GM21786 (cell line): ENCODE measurements around the gene BCL11B.
"Not testable (repeated sequence)": the region's sequence is repeated elsewhere in the genome, so short reads cannot be mapped to it uniquely, and the experiment has no call there.

Source experiments
- ATAC-seq: cut with Tn5 transposase; IDR thresholded peaks from one replicate; pipeline ENCODE4 v1.9.1; 2021; ENCODE audit not compliant: unreplicated experiment

The BCL11B gene

DNA sequence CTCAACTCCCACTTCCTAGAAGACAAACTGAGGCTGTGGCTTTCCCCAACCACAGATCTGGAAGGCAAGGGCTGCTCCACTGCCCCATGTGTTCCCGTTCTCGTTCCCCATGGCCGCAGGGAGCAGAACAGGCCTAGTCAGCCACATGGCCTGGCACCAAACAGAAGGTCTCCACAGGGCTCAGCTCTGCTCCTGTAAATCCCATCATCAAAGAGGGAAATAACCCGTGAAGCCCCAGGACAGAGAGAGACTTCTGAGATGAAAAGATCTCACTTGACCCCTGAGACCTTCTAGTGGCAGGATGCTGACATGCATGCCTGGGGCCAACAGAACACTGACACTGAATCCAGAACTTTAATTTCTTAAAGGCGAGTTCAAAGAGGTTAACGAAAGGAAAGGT lies 68.9 kb downstream of the BCL11B start:
- no peak for ATAC-seq

DNA sequence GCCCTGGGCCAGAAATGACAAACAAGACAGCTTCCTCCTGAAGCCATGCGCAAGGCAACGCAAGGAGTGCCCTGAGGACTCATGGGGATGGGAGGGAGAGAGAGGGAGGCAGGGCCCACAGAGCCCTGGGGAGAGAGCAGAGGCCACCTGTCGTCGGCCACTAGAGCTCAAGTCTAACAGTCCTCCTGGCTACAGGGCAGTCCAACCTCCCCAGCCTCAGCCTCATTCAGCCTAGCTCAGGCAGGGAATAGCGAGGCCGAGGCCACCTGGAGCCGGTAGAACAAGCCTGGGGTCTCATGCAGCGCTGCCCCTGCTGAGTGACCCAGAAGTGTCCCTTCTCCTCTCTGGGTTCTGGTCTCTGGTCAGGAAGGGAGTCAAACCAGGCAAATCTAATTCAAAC lies 69.5 kb downstream of the BCL11B start:
- ATAC-seq: no peak

DNA sequence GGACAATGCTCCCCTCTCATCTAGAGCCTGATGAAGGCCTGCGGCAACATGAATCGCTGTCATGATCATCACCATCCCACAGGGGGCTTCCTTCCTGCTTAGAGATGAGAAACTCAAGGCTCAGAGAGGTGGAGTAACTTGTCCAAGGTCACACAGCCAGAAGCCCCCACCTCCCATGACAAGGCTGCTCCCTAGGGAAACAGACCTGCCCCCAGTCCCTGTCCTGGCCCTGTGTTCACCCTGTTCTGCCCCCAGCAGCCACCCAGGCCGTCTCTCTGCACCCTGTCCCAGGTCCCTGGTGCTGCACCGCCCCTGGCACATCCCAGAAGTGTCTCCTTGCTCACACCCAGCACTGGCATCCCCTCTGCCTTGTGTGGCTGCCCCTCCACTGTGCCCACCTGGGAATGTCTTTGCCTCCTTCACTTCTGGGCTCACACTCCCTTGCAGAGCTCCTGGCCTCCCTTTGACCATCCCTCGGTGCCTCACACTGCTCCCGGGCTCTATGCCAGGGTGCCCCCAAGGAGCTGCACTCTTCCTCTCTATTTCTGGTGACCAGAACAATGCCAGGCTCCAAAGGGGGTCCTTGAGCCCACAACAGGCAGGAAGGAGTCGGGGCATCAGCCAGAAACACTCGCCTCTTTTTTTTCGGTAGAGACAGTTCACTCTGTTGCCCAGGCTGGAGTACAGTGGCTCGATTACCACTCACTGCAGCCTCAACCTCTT lies 70.5 kb downstream of the BCL11B start:
- no peak for ATAC-seq

DNA sequence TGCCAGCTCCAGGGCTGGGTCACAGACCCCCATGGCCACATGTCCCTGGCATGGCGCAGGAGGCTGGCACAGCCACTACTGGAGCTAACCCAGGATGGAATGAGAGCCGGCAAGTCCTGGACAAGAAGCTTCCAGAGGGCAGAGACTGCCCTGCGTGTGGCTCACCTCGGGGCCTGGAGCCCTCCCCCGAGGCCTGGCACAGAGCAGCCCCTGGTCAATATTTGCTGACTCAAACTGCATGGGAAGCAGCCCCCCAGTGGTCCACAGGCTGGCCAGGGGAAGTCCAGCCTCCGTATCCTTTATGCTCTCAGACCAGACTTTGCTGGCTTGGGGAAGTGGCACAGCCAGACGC lies 71.4 kb downstream of the BCL11B start:
- no peak for ATAC-seq

DNA sequence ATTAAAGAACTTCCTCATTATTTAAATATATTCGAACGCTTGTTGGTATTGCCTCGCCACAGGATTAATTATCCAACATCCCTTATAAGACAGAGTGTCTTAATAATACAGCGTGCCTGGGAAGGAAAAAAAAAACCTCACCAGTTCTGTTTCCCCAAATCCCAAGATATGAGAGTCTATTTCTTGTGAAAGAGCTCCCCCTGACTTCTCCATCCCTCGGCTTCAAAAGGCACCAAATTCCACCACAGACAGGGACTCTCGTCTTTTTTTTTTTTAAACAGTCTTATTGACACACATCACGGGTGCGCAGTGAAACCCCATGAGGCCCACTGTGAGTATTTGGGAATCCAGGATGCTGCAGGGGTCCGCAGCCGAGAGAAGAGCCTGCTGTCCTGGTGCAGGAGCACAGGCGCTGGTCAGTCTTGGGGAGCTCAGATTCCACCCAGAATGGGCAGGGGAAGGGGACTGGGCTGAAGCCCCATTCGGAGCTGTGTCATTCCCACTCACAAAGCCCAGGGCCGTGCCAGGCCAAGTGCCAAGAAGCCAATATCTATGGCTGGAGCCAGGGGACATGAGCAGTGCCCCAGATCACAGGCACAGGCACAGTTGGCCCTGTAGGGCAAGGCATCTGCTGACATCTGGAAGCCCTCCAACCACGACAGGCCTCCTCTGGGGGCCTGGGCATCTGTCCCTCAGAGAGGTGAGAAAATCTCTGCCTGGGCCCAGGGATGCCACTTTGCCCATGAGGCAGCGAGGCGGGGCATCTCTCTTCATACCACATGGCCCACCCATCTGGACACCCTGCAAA lies 71.9 kb downstream of the BCL11B start:
- no peak for ATAC-seq

DNA sequence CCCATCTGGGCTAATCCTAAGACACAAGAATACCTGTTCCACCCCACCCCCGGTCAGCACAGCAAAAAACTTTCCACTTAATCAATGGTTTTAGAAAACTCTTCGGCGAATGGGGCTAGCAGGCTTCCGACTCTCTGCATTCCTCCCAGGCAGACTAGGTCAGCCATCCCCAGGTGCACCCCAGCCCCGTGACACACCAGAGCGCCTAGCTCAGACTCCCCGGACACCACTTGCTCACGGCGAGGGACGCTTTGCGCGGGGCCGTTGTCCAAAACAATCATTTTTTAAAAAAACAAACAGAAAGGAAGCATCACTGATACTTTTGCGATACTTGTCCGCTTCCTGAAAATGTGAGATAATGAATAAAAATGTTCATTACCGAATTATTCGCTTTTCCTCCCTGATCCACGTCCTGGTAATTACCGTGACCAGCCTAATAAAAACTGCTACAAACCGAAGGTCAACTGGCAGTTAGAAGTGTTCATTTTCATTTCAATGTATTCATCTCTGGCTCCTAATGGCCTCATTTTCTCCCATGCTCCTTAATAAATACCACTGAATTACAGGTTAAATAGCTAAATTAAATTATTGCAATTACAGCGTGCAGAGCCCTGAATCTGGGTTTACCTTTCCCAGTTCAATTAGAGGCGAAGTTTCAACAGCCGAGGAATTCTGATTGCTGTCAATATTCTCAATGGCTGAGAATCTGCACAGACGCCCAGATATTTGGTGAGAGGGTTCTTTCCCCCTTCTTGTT lies 73.1 kb downstream of the BCL11B start:
- no peak for ATAC-seq

DNA sequence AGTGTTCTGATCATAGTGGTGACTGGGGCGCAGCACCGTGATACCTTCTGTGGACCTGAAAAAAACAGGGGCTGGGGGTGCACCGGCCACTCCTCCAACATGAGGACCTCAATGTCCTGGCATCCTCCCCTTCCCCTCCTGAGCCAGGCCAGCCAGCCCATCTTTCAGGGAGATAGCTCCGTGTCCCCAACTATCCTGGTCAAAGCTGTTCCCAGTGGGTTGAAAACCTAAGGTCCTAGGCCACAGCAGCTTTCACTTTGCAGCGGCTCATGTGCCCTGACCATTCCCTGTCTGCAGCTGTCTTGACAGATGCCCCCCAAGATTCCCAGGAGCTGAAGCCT lies 75.7 kb downstream of the BCL11B start:
- no peak for ATAC-seq

DNA sequence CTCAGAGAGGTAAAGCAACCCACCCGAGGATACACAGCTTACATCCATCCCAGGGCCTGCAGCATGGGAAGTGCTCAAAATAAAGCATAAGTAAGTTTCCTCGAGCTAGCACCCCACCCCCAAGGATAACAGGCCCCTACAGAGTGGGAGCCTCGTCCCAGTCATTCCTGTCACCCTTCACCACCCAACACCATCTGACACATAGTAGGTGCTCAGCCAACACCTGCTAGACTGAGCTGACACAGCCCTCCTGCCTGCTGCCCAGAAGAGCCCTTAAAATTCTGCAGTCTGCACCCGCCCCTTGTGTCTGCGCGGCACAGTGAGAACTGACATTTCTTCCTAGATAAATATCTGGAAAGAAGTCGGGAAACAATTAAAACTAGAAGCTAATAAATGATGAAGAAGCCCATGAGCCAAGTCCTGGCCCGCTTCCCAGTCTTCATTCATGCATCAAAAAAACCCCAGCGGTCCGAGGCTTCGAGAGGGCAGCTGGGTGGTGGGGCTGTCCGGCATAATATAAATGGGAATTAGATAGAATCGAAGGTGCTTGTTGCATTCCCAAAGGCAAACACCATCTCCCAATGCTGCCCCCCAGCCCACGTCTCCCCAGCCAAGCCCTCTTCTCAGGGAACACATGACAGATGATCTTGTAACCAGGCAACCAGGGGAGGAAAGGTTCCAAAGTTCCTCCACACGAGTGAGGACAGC lies 76.2 kb downstream of the BCL11B start:
- ATAC-seq: no peak

DNA sequence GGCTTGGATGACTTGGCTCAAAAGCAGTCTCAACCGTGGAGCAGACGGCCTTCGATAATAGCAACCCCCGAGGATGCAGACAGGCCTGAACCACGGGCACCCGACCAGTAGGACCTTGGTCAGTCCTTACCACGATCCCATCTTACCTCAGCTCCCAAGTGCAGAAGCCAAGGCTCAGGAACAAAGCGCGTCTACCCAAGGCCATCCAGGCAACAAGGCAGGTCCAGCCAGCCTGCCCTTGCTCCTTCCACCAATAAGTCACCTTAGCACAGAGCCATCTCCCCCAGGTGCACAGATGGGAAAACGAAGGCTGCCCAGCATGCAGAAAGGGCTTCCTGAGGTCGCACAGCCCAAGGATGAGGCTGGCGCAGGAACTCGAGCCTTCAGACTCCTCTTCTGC lies 77.3 kb downstream of the BCL11B start:
- ATAC-seq: no peak

DNA sequence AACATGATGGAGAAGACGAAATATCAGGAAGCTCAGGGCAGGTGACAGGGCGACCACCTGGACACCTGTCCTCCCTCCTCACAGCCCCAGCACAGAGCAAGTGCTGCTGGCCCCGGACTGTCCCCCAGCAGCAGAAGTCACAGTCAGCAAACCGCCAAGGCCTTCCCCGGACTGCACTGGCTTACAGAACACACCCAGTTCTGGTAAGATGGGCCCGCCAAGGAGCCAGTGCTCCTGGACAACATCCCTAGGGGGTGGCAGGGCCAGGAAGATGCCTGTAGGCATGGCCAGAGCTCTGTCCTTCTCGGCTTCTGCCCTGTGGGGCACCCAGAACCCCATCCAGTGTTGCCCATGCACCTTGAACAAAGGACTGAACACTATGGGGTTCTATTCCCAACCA lies 77.9 kb downstream of the BCL11B start:
- no peak for ATAC-seq

DNA sequence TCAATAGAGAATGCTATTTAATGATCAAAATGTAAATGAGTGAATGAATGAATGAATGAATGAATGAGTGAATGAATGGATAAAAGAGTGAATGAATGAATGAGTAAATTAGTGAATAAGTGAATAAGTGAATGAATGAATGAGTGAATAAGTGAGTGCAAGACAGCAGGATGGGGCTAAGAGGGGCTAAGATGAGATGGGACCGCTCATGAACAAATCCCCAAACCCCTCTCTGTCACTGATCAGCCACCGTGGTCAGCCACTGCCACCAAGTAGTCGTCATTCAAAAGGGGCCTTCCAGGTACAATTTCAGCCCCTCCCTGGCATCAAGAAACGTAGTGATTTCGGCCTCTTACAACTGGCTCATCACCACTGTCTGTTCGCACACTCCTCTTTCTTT lies 79.2 kb downstream of the BCL11B start:
- ATAC-seq: no peak

DNA sequence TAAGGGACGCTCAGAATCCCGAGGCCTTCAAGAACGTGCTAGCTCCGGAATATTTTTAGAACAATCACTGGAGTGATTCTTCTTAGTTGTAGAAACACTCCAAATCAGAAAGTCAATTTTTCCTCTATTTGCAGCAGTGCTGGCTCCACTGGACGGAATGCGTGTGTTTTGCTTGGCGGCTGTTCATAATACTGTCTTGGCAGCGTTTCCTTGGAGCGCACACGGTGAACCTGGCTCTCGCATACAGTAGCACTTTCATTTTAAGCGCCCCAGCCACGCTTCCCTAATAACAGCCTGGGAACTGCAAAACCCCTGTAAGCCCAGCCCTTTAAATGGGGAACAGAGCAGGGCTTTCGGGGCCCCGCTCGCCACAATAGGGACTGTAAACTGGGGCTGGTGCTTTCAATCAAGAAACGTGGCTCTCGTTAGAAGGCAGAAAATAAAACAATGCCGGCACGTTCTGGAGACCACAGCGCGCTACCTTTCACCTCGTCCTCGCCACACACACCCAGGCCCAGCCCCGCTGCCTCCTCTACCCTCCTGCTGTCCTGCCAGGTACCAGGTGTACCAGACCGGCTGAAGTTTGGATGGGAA lies 79.9 kb downstream of the BCL11B start:
- ATAC-seq: no peak

DNA sequence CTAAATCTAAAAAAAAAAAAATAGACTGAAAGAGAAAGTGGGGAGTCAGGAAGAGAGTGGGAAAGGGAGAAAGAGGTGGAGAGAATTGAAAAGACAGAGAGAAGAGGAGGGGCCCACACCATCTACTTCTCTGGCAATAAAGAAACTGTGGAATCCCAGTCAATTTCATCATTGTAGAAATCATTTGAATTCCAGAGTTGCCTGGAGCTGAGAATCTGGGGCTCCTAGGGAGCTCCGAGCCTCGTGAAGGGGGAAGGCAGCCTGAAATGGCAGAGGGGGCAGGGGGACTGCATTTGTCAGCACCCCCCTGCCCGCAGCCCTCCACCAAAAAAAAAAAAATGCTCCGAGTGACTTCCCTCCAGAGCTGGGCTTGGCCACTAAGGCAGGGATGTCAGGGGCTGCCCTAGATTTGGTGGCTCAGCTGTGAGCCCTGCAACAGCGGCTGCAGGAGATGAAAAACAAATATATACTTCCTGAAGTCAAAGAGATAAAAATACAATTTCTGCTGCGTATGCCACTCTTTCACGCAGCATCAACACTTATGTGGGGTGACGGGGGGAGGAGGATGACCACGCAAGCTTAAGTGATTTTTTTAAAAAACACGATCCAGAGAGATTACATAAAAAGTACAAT lies 80.5 kb downstream of the BCL11B start:
- ATAC-seq: no peak

DNA sequence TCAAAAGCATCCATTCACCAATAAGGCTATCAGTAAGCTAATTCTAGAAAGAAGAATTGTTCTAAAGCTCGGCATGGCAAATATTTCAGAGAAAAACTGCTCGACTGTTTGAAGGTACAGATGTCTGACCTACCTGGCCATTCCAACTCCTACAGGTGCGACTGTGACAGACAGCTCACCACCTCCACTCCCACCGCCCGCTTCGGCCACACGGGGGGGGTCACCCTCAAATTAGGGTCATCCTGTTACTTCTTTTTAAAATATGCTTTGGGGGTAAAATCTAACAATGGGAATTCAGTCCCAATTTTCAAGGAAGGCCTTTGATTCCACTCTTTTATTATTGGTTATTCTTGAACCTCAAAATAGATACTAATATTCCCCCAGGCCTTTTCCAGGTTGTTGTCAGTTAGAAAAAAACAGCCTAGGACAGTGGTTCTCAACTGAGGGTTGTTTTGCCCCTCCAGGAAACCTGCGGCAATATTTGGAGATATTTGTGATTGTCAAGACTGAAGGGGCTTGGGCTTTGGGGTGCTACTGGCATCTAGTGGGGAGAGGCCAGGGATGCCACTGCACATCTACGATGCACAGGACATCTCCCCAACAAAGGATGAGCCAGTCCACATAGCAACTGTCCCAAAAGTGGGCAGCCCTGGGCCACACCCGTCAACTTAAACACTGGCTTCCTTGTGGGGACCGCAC lies 81.2 kb downstream of the BCL11B start:
- ATAC-seq: no peak

DNA sequence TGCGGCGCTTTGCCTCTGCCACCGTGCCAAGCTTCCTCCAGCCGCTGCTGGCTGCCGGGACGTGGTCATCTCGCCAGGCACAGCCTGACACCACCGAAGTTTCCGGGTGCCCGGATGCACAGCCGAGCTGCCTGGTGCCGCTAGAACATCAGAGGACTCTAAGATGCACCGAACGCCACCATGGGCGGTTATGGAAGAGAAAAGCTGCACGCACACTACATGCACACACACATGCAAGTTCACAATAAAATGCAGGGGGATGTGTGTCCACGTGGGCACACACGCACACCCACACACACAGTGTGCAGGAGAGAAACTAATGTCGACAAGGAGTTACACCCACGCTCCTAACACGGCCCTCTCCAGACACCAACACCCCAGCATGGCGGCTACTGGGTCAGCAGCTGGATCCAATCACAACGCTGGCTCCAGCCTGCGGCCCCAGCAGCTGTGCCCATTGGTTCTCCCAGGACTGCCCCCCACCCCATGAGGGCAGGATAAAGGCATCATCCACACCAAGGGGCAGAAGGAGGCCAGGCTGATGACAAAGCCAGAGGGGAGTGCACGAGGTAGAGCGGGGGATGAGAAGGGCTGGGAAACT lies 82.7 kb downstream of the BCL11B start:
- ATAC-seq: no peak

DNA sequence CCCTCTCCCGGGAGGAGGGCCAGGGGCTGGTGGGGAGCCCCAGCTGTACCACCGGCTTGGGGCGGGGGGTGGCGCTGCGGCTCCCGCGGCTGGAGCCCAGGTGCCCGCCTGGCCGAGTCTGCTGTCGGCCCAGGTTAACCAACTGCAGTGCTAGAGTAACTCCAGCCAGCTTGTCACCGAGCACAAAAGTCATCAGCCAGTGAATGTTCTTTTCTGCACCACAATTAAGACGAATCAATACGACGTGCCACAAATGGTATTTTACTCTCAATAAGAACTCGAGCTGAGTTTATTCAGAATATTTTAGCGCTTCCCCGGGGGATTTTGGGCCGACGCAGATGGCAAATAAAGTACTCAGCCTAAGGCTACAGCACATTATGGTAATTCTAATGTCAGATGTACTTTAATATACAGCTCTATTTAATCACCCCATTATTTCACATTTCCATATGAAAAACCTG lies 83.2 kb downstream of the BCL11B start:
- no peak for ATAC-seq

DNA sequence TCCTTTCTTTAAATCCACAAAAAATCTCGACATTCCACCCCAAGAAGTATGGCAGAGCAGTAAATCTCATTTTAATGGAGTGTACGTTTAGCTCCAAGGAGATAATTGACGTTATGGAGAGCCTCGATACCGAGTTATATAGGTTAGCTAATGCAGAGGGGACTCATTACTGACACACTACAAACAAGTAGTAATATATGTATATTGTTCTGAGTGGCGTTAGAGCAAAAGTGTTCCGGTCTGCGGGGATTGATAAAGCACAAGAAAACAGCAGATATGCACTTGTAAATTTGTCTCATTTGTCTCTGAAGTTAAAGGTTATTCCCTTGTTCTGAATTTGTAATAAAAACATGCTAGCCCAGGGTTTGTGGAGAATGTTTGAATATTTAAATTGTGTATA lies 84.1 kb downstream of the BCL11B start:
- ATAC-seq: no peak

DNA sequence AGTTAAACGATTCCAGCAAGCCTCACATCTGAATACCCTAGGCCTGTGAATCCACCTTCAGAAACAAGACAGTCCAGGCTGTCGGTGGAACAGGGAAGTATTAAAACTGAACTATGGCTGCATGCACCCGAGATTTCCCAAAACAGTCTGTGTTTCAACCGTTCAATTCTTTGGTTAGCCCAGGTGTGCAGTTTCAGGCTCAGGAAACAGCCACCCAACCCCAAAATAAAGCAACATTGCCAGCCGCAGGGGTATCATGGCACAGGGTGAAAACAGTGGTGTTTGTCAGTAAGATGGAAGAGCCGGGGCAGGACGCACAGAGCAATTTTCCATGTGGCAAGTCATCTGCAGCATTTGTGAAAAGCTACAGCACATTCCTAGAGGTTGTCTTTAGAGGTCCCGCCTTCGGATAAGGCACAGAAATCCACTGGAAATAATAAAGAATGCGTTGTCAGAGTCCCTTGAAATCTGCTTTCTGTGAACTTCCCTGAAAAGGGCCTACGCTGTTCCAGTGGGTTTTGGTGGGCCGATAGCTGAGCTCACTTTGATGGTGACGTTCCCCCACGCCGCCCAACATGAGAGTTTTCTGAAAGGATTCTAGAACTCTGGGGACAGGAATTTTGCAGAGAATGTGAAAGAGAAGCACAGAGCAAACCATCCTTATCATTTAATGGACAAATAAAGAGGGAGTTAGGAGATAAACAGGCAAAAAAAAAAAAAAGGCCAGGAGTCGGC lies 84.9 kb downstream of the BCL11B start:
- no peak for ATAC-seq

DNA sequence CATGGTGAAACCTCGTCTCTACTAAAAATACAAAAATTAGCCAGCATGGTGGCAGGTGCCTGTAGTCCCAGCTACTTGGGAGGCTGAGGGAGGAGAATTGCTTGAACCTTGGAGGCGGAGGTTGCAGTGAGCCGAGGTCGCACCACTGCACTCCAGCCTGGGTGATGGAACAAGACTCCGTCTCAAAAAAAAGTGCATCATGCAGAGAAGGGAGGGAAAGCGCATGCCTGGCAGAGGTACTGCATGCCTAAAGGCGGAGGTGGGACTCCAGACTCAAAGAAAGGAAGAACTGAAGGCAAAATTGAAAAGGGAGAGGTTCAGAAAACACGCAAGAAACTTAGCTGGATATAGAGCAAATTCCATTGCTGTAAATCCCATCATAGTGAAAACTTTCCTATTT lies 85.7 kb downstream of the BCL11B start:
- not testable (repeated sequence) for ATAC-seq
